Prostate gland (tissue), 2 donors: ENCODE measurements around the gene JUN. TPM values are rescaled to one million over a fixed set of nuclear protein-coding genes. Genes with fewer than 3 reads are reported as not detected.

ENCODE experiments used
- DNase-seq: peaks from one replicate; pipeline ENCODE4 v3.0.0-alpha.2; 2019; ENCODE audit warnings: low spot score
- H3K27ac ChIP-seq, 2 donors: fragments of 200-600 bp; sonication (generic); 2 replicates each; pipeline ENCODE4 v1.5.1; 2017 to 2019
- H3K27me3 ChIP-seq: fragments of 200-600 bp; sonication (generic); replicated peaks from 2 replicates; pipeline ENCODE4 v1.5.1; 2019; ENCODE audit not compliant: insufficient read depth
- H3K36me3 ChIP-seq, 2 donors: fragments of 200-600 bp; sonication (generic); 1 replicate in 1 of 2; 2 replicates in 1 of 2; pipeline versions ENCODE4 v1.5.1 to v1.8.1; 2017 to 2019
- H3K4me1 ChIP-seq: fragments of 200-600 bp; sonication (generic); replicated peaks from 2 replicates; pipeline ENCODE4 v1.5.1; 2019
- H3K4me3 ChIP-seq, 2 donors: fragments of 200-600 bp; sonication (generic); 2 replicates each; pipeline ENCODE4 v1.5.1; 2017 to 2019
- H3K9me3 ChIP-seq: fragments of 200-600 bp; sonication (generic); 2 replicates; pipeline ENCODE4 v1.5.1; 2017
- CTCF ChIP-seq, 4 experiments: fragments of 200-600 bp in 2 of 4; fragments of 450-650 bp in 2 of 4; sonication (generic) in 2 of 4; IDR thresholded peaks; 1 replicate in 3 of 4; 2 replicates in 1 of 4; pipeline ENCODE4 v1.5.1; 2016 to 2019; ENCODE audit warnings: antibody characterized with exemption in 4 of 4, mild to moderate bottlenecking in 2 of 4, moderate library complexity in 2 of 4
- POLR2A ChIP-seq: fragments of 450-650 bp; IDR thresholded peaks from one replicate; pipeline ENCODE4 v1.6.1; 2016; ENCODE audit warnings: antibody characterized with exemption, mild to moderate bottlenecking
- POLR2AphosphoS5 ChIP-seq: sonication (generic); formaldehyde crosslinking; IDR thresholded peaks from one replicate; pipeline ENCODE4 v1.6.1; 2017; ENCODE audit warnings: antibody characterized with exemption
- WGBS: methylation state at CpG from one replicate; pipeline ENCODE4 v1.1.5; 2018; 5-methylcytosine and 5-hydroxymethylcytosine counted together
- intact Hi-C: fragments of 100-400 bp; cut with DNase I; formaldehyde crosslinking; loops from one replicate; pipeline ENCODE4 v1.14.2; 2022
- total RNA-seq, 2 donors: library from RNA; depleted of rRNA; stranded (reverse); fragments of >200 nt; gene quantifications; one replicate each; pipeline ENCODE4 v1.1.0, GENCODE V29; 2016

JUN gene
- total RNA-seq, 2 donors from 2014 or later = 154 to 303 TPM

GRCh38 chr1:58827298-58827697, 43.5 kb upstream of the JUN start:
- intact Hi-C loops = no loop called here
- Histone ChIP-seq H3K4me1 (peaks cover 3% of the 10 kb centered on the region), H3K27ac (no peak overlapping the region), H3K4me3 (no peak overlapping the region), H3K36me3 (no peaks in the 10 kb centered on the region), H3K9me3 (no peaks in the 10 kb centered on the region), H3K27me3 (no peaks in the 10 kb centered on the region)
- TF ChIP-seq POLR2A (no peak), CTCF (IDR thresholded peaks at IDR 0.05) (no peak), POLR2AphosphoS5 (no peak)
- DNase-seq = no peak

DNA sequence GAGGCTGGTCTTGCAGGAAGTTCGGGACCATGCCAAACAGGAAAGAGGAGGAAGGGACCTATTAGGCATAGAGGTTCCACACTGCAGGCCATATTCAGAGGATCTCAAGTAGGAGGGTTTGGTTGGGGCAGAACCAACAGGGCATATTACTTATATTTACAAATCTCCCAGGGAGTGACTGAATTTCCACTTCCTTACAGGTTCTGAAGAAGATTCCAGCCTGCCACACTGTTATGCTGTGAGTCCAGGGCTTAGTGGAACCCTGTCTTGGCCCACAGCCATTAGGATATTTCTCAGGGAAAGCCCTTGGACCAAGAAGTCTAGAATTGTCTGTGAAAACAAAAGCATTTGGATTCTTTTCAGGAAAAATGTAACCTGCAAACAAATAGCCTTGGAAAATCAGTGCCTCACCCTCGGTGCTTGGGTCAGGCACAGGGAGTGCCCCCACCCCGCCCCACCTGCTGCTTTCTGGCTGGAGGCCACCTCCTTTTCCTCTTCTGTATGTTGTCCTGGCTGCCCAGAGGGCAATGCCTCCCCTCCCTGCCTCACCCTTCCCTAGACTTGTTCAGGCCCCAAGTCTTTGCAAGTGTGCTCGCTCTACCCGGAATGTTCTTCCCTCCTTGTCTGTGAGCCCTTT, 41.0 kb upstream of the JUN start:
- TF ChIP-seq POLR2A (no peak), CTCF (IDR thresholded peaks at IDR 0.05) (no peak), POLR2AphosphoS5 (no peak)
- no peak for DNase-seq
- no peak overlapping the region for H3K27ac ChIP-seq

GRCh38 chr1:58823481-58824010, 39.7 kb upstream of the JUN start:
- no peak for DNase-seq
- no peak for TF ChIP-seq POLR2AphosphoS5
- TF ChIP-seq POLR2A = no peak
- TF ChIP-seq CTCF (IDR thresholded peaks at IDR 0.05) = no peak
- no peak overlapping the region for H3K27ac ChIP-seq
- H3K9me3 ChIP-seq = no peaks in the 10 kb centered on the region
- H3K4me3 ChIP-seq = no peak overlapping the region
- no peaks in the 10 kb centered on the region for H3K36me3 ChIP-seq
- H3K4me1 ChIP-seq = peaks cover 3% of the 10 kb centered on the region
- H3K27me3 ChIP-seq = no peaks in the 10 kb centered on the region
- WGBS = 78% methylated on average over 4 of the region's 4 CpGs
- intact Hi-C loops = no loop called here

More for the DNA sequence above, 41.0 kb upstream of the JUN start:
- intact Hi-C loops = no loop called here
- WGBS = 36% methylated on average over 5 of the region's 5 CpGs
- no peak overlapping the region for H3K4me3 ChIP-seq
- H3K4me1 ChIP-seq = peaks cover 3% of the 10 kb centered on the region
- H3K9me3 ChIP-seq = no peaks in the 10 kb centered on the region
- H3K36me3 ChIP-seq = no peaks in the 10 kb centered on the region
- no peaks in the 10 kb centered on the region for H3K27me3 ChIP-seq

DNA sequence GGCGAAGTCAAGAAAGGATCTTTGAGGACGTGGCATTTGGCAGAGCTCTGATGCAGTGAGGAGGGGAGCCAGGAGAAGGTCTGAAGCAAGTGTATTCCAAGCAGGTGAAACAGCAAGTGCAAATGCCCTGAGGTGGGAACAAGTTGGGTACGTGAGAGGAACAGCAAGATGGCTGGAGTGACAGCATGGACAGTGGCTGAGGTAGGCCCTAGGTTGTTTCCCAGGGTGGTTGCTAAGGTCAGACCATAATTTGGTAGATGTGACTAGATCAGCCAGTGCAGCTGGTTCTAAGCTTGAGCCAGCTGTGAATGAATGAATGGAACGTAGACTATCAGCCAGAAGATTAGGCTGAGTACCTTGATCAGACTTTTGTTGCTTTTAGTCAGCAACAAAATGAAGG, 37.5 kb upstream of the JUN start:
- Histone ChIP-seq H3K9me3 (no peaks in the 10 kb centered on the region), H3K4me3 (no peak overlapping the region), H3K36me3 (no peaks in the 10 kb centered on the region), H3K4me1 (peaks cover 9% of the 10 kb centered on the region), H3K27ac (no peak overlapping the region), H3K27me3 (no peaks in the 10 kb centered on the region)
- DNase-seq = no peak
- TF ChIP-seq POLR2AphosphoS5 = no peak
- no peak for TF ChIP-seq CTCF (IDR thresholded peaks at IDR 0.05)
- TF ChIP-seq POLR2A = no peak
- 82% methylated on average over 4 of the region's 4 CpGs for WGBS
- intact Hi-C loops = no loop called here

DNA sequence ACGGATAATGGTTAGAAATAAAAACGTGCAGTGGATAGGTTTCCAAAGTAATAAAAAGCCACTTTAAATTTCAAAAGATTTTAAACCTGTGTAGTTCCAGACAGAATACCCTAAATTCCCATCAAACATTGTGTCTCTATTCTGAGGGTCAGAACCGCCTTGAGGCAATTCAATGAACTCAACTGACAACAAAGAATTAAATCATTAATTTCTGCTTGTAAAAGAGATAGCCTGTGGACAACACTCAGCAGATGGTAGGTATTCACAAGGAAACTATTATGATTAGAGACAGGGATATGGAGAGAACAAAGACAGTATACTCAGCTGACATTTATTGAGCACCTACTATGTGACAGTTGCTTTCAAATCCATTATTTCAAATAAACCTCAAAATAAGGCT, 35.1 kb upstream of the JUN start:
- Histone ChIP-seq H3K36me3 (no peaks in the 10 kb centered on the region), H3K27me3 (no peaks in the 10 kb centered on the region), H3K9me3 (no peaks in the 10 kb centered on the region), H3K4me1 (peaks cover 13% of the 10 kb centered on the region), H3K4me3 (no peak overlapping the region), H3K27ac (no peak overlapping the region)
- no peak for DNase-seq
- 45% methylated on average over 3 of the region's 3 CpGs for WGBS
- TF ChIP-seq POLR2A (no peak), POLR2AphosphoS5 (no peak), CTCF (IDR thresholded peaks at IDR 0.05) (no peak)
- intact Hi-C loops = loop anchor here (5.0 to 10.0 kb wide), 2 partner anchors 37 to 326 kb away; partner anchors contain the start of gene JUN
